SK-N-SH treated with all-trans-retinoic acid at 6 μM for 48 hours (cell line): ENCODE results near the gene NEK11.

Experiments used
- ATAC-seq: fragments of 200-7000 bp; cut with Tn5 transposase; 3 replicates; pipeline ENCODE4 v1.9.1; 2020; ENCODE audit warnings: mild to moderate bottlenecking, moderate library complexity
- ARNTL ChIP-seq: fragments of 450-650 bp; formaldehyde crosslinking; IDR thresholded peaks from 2 replicates; pipeline ENCODE4 v1.5.0; 2020; ENCODE audit warnings: low read depth, mild to moderate bottlenecking, moderate library complexity, borderline replicate concordance
- CSDC2 ChIP-seq: fragments of 250-450 bp; sonication (Bioruptor Pico); IDR thresholded peaks from 2 replicates; pipeline ENCODE4 v1.5.0; 2020; ENCODE audit warnings: mild to moderate bottlenecking, moderate library complexity
- CSRNP3 ChIP-seq: fragments of 250-450 bp; sonication (Bioruptor Pico); IDR thresholded peaks from 2 replicates; pipeline ENCODE4 v1.5.1; 2021; ENCODE audit warnings: mild to moderate bottlenecking, moderate library complexity
- GLIS3 ChIP-seq: fragments of 250-450 bp; sonication (Bioruptor Pico); IDR thresholded peaks from 2 replicates; pipeline ENCODE4 v1.5.0; 2020; ENCODE audit warnings: mild to moderate bottlenecking, moderate library complexity
- OSR1 ChIP-seq: fragments of 250-450 bp; sonication (Bioruptor Pico); IDR thresholded peaks from 2 replicates; pipeline ENCODE4 v1.8.0; 2022; ENCODE audit warnings: moderate library complexity, mild to moderate bottlenecking, inconsistent platforms
- PPARA ChIP-seq: fragments of 250-450 bp; sonication (Bioruptor Pico); IDR thresholded peaks from 2 replicates; pipeline ENCODE4 v1.5.0; 2020; ENCODE audit warnings: mild to moderate bottlenecking, borderline replicate concordance
- RARB ChIP-seq: fragments of 250-450 bp; sonication (Bioruptor Pico); IDR thresholded peaks from 2 replicates; pipeline ENCODE4 v1.8.0; 2021; ENCODE audit warnings: mild to moderate bottlenecking, moderate library complexity
- SNAI2 ChIP-seq: fragments of 250-450 bp; sonication (Bioruptor Pico); IDR thresholded peaks from 2 replicates; pipeline ENCODE4 v1.5.0; 2020; ENCODE audit warnings: mild to moderate bottlenecking, moderate library complexity
- TCF4 ChIP-seq: fragments of 250-450 bp; sonication (Bioruptor Pico); IDR thresholded peaks from 2 replicates; pipeline ENCODE4 v1.8.0; 2021; ENCODE audit warnings: mild to moderate bottlenecking, moderate library complexity, borderline replicate concordance
- TOX ChIP-seq: fragments of 250-450 bp; sonication (Bioruptor Pico); IDR thresholded peaks from 2 replicates; pipeline ENCODE4 v1.8.0; 2021; ENCODE audit warnings: mild to moderate bottlenecking, moderate library complexity, borderline replicate concordance
- TSHZ2 ChIP-seq: fragments of 250-450 bp; sonication (Bioruptor Pico); IDR thresholded peaks from 2 replicates; pipeline ENCODE4 v1.5.0; 2020; ENCODE audit warnings: mild to moderate bottlenecking, moderate library complexity
- ZC3H10 ChIP-seq: fragments of 250-450 bp; sonication (Bioruptor Pico); IDR thresholded peaks from 2 replicates; pipeline ENCODE4 v1.5.1; 2021; ENCODE audit warnings: mild to moderate bottlenecking, moderate library complexity
- ZFP3 ChIP-seq: fragments of 250-450 bp; sonication (Bioruptor Pico); IDR thresholded peaks from 2 replicates; pipeline ENCODE4 v1.5.0; 2020; ENCODE audit warnings: mild to moderate bottlenecking, moderate library complexity
- ZFP30 ChIP-seq: fragments of 450-650 bp; formaldehyde crosslinking; IDR thresholded peaks from 2 replicates; pipeline ENCODE4 v1.5.0; 2022; ENCODE audit warnings: mild to moderate bottlenecking, moderate library complexity
- ZNF565 ChIP-seq: fragments of 450-650 bp; formaldehyde crosslinking; conservative IDR thresholded peaks from 2 replicates; pipeline ENCODE4 v1.5.0; 2020; ENCODE audit warnings: low read depth, mild to moderate bottlenecking, moderate library complexity
- ZNF70 ChIP-seq: fragments of 450-650 bp; formaldehyde crosslinking; IDR thresholded peaks from 2 replicates; pipeline ENCODE4 v1.5.0; 2020; ENCODE audit warnings: mild to moderate bottlenecking, moderate library complexity
- ZNF8 ChIP-seq: fragments of 450-650 bp; formaldehyde crosslinking; IDR thresholded peaks from 2 replicates; pipeline ENCODE4 v1.5.0; 2020; ENCODE audit warnings: mild to moderate bottlenecking, moderate library complexity
- TF ChIP-seq, protein P1 (sequence below): fragments of 250-450 bp; sonication (Bioruptor Pico); IDR thresholded peaks from 2 replicates; pipeline ENCODE4 v1.8.0; 2021; ENCODE audit warnings: low read depth, mild to moderate bottlenecking, moderate library complexity, borderline replicate concordance

The NEK11 gene

DNA sequence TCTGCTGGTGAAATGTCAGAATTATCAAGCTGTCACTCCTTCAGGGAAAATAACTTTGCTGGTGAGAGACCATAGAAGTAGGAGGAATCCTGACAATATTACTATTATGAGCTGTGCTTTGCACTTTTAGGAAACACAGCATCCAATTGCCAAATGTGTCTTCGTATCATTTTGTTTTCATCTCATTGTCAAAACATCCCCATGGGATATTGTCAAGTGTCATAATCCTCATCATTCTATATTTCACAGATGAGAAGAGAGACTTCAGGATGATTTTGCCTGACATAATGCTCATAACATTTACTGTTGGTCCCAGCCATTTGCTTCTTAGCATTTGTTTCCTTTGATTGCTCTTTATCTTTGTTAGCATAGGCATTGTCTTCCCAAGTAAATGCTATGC, 234.4 kb downstream of the NEK11 start (continued):
- no peak for TF ChIP-seq TSHZ2

GRCh38 chr3:131275556-131275955, 248.9 kb downstream of the NEK11 start:
- no peak for ATAC-seq
- no peak for TF ChIP-seq ZFP30 (CRISPR knock-in tag)
- TF ChIP-seq RARB (CRISPR knock-in tag): no peak
- TF ChIP-seq ARNTL (CRISPR knock-in tag): no peak
- TF ChIP-seq ZNF70 (CRISPR knock-in tag): no peak
- TF ChIP-seq OSR1 (CRISPR knock-in tag): no peak

DNA sequence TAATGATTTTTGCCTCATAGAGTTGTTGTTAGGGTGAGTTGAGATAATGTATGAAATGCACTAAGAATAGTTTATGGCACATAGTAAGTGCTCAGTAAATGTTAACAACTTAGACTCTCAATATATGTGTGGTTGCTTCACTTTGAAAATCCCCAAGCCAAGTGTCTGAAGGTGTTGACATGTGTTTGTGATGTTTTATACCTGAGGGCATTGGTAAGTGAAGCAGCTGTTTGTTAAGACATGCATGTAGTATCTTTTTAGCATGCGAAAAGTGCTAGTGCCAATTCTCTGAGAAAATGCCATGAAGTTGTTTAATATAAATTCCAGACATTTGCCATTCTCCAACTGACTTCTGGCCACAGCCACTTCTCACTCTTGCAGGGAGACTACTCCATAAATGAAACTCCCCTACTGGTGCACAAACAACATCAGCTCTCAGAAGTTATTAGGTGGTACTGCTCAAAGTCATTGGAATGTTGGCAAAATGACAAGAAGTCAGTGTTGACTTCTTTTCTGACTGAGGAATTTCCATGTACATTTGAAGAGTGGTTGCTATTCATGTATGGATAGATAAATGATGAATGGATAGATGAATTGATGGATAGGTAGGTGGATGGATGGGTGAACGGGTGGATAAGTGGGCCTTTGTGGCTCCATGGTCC, 251.3 kb downstream of the NEK11 start:
- TF ChIP-seq ZNF8 (CRISPR knock-in tag) (no peak), PPARA (CRISPR knock-in tag) (no peak)
- TF ChIP-seq, protein P1, sequence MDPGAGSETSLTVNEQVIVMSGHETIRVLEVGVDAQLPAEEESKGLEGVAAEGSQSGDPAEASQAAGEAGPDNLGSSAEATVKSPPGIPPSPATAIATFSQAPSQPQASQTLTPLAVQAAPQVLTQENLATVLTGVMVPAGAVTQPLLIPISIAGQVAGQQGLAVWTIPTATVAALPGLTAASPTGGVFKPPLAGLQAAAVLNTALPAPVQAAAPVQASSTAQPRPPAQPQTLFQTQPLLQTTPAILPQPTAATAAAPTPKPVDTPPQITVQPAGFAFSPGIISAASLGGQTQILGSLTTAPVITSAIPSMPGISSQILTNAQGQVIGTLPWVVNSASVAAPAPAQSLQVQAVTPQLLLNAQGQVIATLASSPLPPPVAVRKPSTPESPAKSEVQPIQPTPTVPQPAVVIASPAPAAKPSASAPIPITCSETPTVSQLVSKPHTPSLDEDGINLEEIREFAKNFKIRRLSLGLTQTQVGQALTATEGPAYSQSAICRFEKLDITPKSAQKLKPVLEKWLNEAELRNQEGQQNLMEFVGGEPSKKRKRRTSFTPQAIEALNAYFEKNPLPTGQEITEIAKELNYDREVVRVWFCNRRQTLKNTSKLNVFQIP (CRISPR knock-in tag): no peak

GRCh38 chr3:131279577-131279976, 252.9 kb downstream of the NEK11 start:
- TF ChIP-seq CSRNP3 (CRISPR knock-in tag) (no peak), ZFP3 (no peak), OSR1 (CRISPR knock-in tag) (no peak)
- no peak for ATAC-seq

More for the DNA sequence above, 251.3 kb downstream of the NEK11 start:
- peak; percentile 42; the same call in 2 of the 3 replicates for ATAC-seq

GRCh38 chr3:131282379-131282778, 255.7 kb downstream of the NEK11 start:
- TF ChIP-seq SNAI2 (CRISPR knock-in tag) (no peak), TOX (no peak), GLIS3 (CRISPR knock-in tag) (no peak), RARB (CRISPR knock-in tag) (no peak), TSHZ2 (no peak)
- no peak for ATAC-seq

DNA sequence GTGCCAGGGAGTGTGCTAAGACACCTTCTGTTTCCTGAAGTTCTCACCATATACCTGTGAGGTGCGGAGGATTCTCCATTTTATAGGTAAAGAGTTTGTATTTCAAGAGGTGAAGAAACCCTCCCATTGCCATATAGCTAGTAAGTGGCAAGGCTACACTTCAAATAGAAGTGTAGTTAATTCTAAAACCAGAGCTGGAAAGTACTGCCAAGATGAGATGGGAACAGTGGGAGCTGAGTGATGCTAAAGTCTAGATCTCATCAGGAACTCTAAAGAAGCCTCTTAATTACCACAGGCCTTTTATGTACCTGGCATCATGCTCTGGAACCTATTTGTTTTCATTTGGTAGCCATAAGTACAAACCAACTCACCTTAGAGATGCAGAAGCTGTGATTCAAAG, 256.3 kb downstream of the NEK11 start:
- ATAC-seq: no peak
- TF ChIP-seq ZNF70 (CRISPR knock-in tag) (no peak), TCF4 (CRISPR knock-in tag) (no peak), ZFP30 (CRISPR knock-in tag) (no peak), ZNF565 (no peak), CSRNP3 (CRISPR knock-in tag) (no peak), GLIS3 (CRISPR knock-in tag) (no peak), ZC3H10 (no peak), CSDC2 (CRISPR knock-in tag) (no peak), TOX (no peak)
- TF ChIP-seq, protein P1 (CRISPR knock-in tag): no peak
